Fibroblast of pulmonary artery (primary cell): ENCODE measurements around the gene HOOK2.

Experiments used
- DNase-seq: peaks from one replicate; pipeline ENCODE4 v3.0.0-alpha.2; 2010; ENCODE audit warnings: low read depth
- H3K4me3 ChIP-seq: replicated peaks from 2 replicates; pipeline ENCODE4 v1.5.1; 2011; ENCODE audit warnings: low read depth, mild to moderate bottlenecking, control low read depth, low read length, moderate library complexity
- CTCF ChIP-seq: IDR thresholded peaks from 2 replicates; pipeline ENCODE4 v1.5.1; 2011; ENCODE audit warnings: mild to moderate bottlenecking, control low read depth, low read length, inconsistent platforms; ENCODE audit errors: missing control alignments

The HOOK2 gene

GRCh38 chr19:12770922-12771321, 4.4 kb downstream of the HOOK2 start:
- DNase-seq = no peak
- no peak overlapping the region for H3K4me3 ChIP-seq
- no peak for TF ChIP-seq CTCF

GRCh38 chr19:12769689-12770088, 5.7 kb downstream of the HOOK2 start:
- no peak for TF ChIP-seq CTCF
- DNase-seq = no peak
- H3K4me3 ChIP-seq = no peak overlapping the region

- no peak overlapping the region for H3K4me3 ChIP-seq
- no peak for DNase-seq
- no peak for TF ChIP-seq CTCF
These were observed 7.7 kb downstream of the HOOK2 start for GRCh38 chr19:12767666-12768065.

DNA sequence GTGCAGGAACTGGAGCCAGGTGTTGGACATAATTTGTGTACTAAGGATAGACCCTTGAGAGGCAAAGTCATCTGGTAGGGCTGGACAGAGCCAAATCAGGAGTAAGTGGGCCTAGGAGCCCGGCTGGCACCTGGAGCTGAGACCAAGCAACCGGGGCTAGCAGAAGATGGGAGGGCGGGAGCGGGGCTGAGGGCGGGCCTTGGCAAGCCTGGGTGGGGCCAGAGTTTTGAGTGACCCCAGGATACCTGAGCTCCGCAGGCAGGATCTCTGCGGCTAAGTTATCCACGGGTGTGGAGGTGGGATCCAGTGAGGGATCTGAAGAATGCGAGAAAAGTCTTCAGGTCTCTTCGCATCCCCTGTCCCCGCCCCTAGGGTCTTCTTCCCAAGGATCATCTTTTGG, 8.2 kb downstream of the HOOK2 start:
- H3K4me3 ChIP-seq = no peak overlapping the region
- DNase-seq = no peak
- no peak for TF ChIP-seq CTCF

- TF ChIP-seq CTCF = peak; percentile 69
- H3K4me3 ChIP-seq = peak overlapping the region; percentile 60
- peak; percentile 81 for DNase-seq
These were observed 9.3 kb downstream of the HOOK2 start for GRCh38 chr19:12766051-12766521.

DNA sequence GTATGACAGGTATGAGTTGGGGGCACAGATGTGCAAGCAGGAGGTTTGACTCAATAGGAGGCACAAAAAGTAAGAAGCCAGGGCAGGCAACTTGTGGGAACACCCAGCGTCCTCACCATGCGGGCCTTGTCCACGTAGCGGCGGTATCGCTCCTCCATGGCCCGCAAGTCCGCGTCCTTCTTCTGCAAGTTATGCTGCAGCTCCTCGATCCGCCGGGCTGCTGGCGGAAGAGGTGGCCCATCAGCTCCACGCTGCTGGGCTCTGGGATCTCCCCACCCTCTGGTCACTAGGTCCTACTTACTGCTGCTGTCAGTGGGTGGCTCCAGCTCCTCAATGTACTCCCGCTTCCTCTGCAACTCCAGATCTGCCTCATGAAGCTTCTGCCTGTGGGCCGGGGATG, 10.7 kb downstream of the HOOK2 start:
- DNase-seq = no peak
- no peak overlapping the region for H3K4me3 ChIP-seq
- no peak for TF ChIP-seq CTCF

GRCh38 chr19:12763100-12763499, 12.3 kb downstream of the HOOK2 start:
- no peak for TF ChIP-seq CTCF
- no peak overlapping the region for H3K4me3 ChIP-seq
- no peak for DNase-seq
